ENCODE results near the gene TMEM121B.

- TF ChIP-seq CTCF (conservative IDR thresholded peaks at IDR 0.05; ENCODE audit: low read length), result no peak
- TF ChIP-seq EZH2phosphoT487 (IDR thresholded peaks at IDR 0.05; ENCODE audit: borderline replicate concordance, low read depth, low read length), result no peak
Measured at GRCh38 chr22:17101475-17102296, 19.5 kb downstream of the TMEM121B start.

Data from OCI-LY7 (cell line).